SK-N-SH treated with all-trans-retinoic acid at 6 μM for 48 hours (cell line): Measurements from ENCODE around the gene TPRG1.

Experiments
- PPARA ChIP-seq: fragments of 250-450 bp; sonication (Bioruptor Pico); IDR thresholded peaks from 2 replicates; pipeline ENCODE4 v1.5.0; 2020; ENCODE audit warnings: mild to moderate bottlenecking, borderline replicate concordance
- TOX ChIP-seq: fragments of 250-450 bp; sonication (Bioruptor Pico); IDR thresholded peaks from 2 replicates; pipeline ENCODE4 v1.8.0; 2021; ENCODE audit warnings: mild to moderate bottlenecking, moderate library complexity, borderline replicate concordance

- no peak for TF ChIP-seq PPARA (CRISPR knock-in tag)
- TF ChIP-seq TOX (CRISPR knock-in tag), result no peak
Observed at GRCh38 chr3:189353318-189353965, 181.7 kb downstream of the TPRG1 start.
